ENCODE results near the gene RPRML. TPM values are rescaled to one million over a fixed set of nuclear protein-coding genes. Genes with fewer than 3 reads are reported as not detected.

Gene RPRML
- total and polyA plus RNA-seq, 2 experiments from 2014 or later = not detected

GRCh38 chr17:46972346-46972745 lies 6.7 kb downstream of the RPRML start:
- Histone ChIP-seq H3K4me3 (no peak overlapping the region), H3K4me2 (no peak overlapping the region), H3K27me3 (peaks cover 52% of the 10 kb centered on the region), H3K9me2 (replicated peaks; ENCODE audit: insufficient read depth) (no peaks in the 10 kb centered on the region), H4K20me1 (ENCODE audit: insufficient read depth, poor library complexity, severe bottlenecking) (no peaks in the 10 kb centered on the region), H3K36me3 (replicated peaks; ENCODE audit: insufficient read depth, low read depth) (no peaks in the 10 kb centered on the region), H3K4me1 (ENCODE audit: insufficient read depth) (no peaks in the 10 kb centered on the region), H3K9me3 (ENCODE audit: low read depth) (no peaks in the 10 kb centered on the region), H3K27ac (no peak overlapping the region), H2AFZ (no peak overlapping the region), H3K79me2 (no peaks in the 10 kb centered on the region)
- TF ChIP-seq EZH2 (IDR thresholded peaks at IDR 0.05; ENCODE audit: borderline replicate concordance) = no peak
- no peak for TF ChIP-seq CTCF (IDR thresholded peaks at IDR 0.05; ENCODE audit: poor library complexity)
- no peak for TF ChIP-seq EZH2phosphoT487 (IDR thresholded peaks at IDR 0.05; ENCODE audit: low read depth, severe bottlenecking, unreplicated experiment)
- no peak for DNase-seq (ENCODE audit: low spot score)
- 89% methylated on average over 6 of the region's 6 CpGs for WGBS (ENCODE audit: low lambda C conversion rate, missing lambda C conversion rate)

GRCh38 chr17:46971647-46972300 lies 7.3 kb downstream of the RPRML start:
- Histone ChIP-seq H3K4me2 (no peak overlapping the region), H3K9me3 (ENCODE audit: low read depth) (no peaks in the 10 kb centered on the region), H3K4me1 (ENCODE audit: insufficient read depth) (no peaks in the 10 kb centered on the region), H3K9me2 (replicated peaks; ENCODE audit: insufficient read depth) (no peaks in the 10 kb centered on the region), H4K20me1 (ENCODE audit: insufficient read depth, poor library complexity, severe bottlenecking) (no peaks in the 10 kb centered on the region), H3K79me2 (no peaks in the 10 kb centered on the region), H3K4me3 (no peak overlapping the region), H3K27me3 (peaks cover 52% of the 10 kb centered on the region), H2AFZ (no peak overlapping the region), H3K27ac (no peak overlapping the region), H3K36me3 (replicated peaks; ENCODE audit: insufficient read depth, low read depth) (no peaks in the 10 kb centered on the region)
- 84% methylated on average over 9 of the region's 10 CpGs for WGBS (ENCODE audit: low lambda C conversion rate, missing lambda C conversion rate)
- DNase-seq (ENCODE audit: low spot score) = no peak
- no peak for TF ChIP-seq EZH2 (IDR thresholded peaks at IDR 0.05; ENCODE audit: borderline replicate concordance)
- TF ChIP-seq EZH2phosphoT487 (IDR thresholded peaks at IDR 0.05; ENCODE audit: low read depth, severe bottlenecking, unreplicated experiment) = no peak
- no peak for TF ChIP-seq CTCF (IDR thresholded peaks at IDR 0.05; ENCODE audit: poor library complexity)

- H3K27ac ChIP-seq = no peak overlapping the region
- H3K4me1 ChIP-seq (ENCODE audit: insufficient read depth) = no peaks in the 10 kb centered on the region
- no peak for TF ChIP-seq EZH2phosphoT487 (IDR thresholded peaks at IDR 0.05; ENCODE audit: low read depth, severe bottlenecking, unreplicated experiment)
- no peak for TF ChIP-seq EZH2 (IDR thresholded peaks at IDR 0.05; ENCODE audit: borderline replicate concordance)
- no peak for TF ChIP-seq CTCF (IDR thresholded peaks at IDR 0.05; ENCODE audit: poor library complexity)
- H3K27me3 ChIP-seq = peaks cover 35% of the 10 kb centered on the region
- no peak overlapping the region for H3K4me2 ChIP-seq
- WGBS (ENCODE audit: low lambda C conversion rate, missing lambda C conversion rate) = 81% methylated on average over 8 of the region's 8 CpGs
- no peak overlapping the region for H2AFZ ChIP-seq
- H3K36me3 ChIP-seq (replicated peaks; ENCODE audit: insufficient read depth, low read depth) = no peaks in the 10 kb centered on the region
- H3K79me2 ChIP-seq = no peaks in the 10 kb centered on the region
- H3K9me2 ChIP-seq (replicated peaks; ENCODE audit: insufficient read depth) = no peaks in the 10 kb centered on the region
- no peaks in the 10 kb centered on the region for H4K20me1 ChIP-seq (ENCODE audit: insufficient read depth, poor library complexity, severe bottlenecking)
- no peak for DNase-seq (ENCODE audit: low spot score)
- H3K4me3 ChIP-seq = no peak overlapping the region
- no peaks in the 10 kb centered on the region for H3K9me3 ChIP-seq (ENCODE audit: low read depth)
Measured at GRCh38 chr17:46968896-46969295, 10.2 kb downstream of the RPRML start.

All from hepatocyte (in vitro differentiated cells).